ENCODE measurements around the gene LDB2.
"Not testable (repeated sequence)": the region's sequence is repeated elsewhere in the genome, so short reads cannot be mapped to it uniquely, and the experiment has no call there.

The LDB2 gene

GRCh38 chr4:16646459-16646858 is 252.0 kb downstream of the LDB2 start:
- no peak for DNase-seq (ENCODE audit: low read depth)

- no peak for DNase-seq (ENCODE audit: low read depth)
Measured at GRCh38 chr4:16643893-16644292, 254.6 kb downstream of the LDB2 start.

- no peak for DNase-seq (ENCODE audit: low read depth)
Measured at GRCh38 chr4:16642897-16643296, 255.5 kb downstream of the LDB2 start.

DNA sequence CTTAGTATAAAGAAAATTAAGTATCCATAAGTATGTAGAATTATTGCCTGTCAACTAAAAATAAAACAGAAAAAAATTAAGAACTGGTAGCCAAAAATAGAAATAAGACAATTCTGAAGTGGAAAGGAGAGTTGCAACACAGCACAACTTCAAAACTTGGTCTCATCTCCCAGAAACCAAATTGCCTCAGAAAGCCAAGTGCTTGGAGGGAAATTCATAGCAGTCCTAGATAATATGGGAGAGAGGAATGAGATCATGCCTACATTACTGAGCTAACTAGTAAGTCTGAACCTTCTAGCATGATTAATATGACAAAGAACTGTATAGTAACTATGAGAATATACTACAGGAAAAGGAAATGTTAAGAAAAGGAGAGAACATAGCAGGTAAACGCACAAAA is 256.5 kb downstream of the LDB2 start:
- no peak for DNase-seq (ENCODE audit: low read depth)

- DNase-seq (ENCODE audit: low read depth): no peak
Measured at GRCh38 chr4:16636912-16637630, 261.4 kb downstream of the LDB2 start.

GRCh38 chr4:16636304-16636703 is 262.1 kb downstream of the LDB2 start:
- DNase-seq (ENCODE audit: low read depth): no peak

- not testable (repeated sequence) for DNase-seq (ENCODE audit: low read depth)
Measured at GRCh38 chr4:16629274-16629673, 269.2 kb downstream of the LDB2 start.

DNA sequence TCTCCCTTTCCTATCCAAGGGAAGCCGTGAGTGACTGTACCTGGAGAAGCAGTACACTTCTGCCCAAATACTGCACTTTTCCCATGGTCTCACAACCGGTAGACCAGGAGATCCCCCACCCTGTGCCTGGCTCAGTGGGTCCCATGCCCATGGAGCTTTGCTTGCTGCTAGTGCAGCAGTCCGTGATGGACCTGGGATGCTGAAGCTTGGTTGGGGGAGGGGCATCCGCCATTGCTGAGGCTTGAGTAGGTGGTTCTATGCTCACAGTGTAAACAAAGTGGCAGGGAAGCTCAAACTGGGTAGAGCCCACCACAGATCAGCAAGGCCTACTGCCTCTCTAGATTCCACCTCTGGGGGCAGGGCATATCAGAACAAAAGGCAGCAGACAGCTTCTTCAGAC is 269.6 kb downstream of the LDB2 start:
- DNase-seq (ENCODE audit: low read depth): not testable (repeated sequence)

- DNase-seq (ENCODE audit: low read depth): no peak
Measured at GRCh38 chr4:16627999-16628398, 270.4 kb downstream of the LDB2 start.

DNA sequence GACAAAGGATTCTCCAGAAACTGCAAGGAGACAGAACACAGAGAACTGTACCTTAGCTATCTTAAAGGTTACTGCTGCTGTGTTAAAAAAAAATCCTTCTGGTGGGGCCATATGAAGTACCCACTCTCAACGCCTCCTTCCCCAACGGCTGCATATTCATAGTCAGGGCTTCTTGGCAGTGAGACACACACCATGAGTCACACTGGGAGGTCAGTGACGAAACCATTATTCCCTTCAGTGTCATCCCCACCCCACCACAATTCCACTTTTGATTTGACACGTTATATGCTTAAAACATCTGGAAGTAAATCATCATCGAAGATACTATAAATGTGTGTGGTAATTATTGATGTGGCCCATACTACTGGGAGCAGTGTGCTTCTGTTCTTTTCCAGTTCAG is 271.5 kb downstream of the LDB2 start:
- DNase-seq (ENCODE audit: low read depth): no peak

GRCh38 chr4:16622826-16623225 is 275.6 kb downstream of the LDB2 start:
- no peak for DNase-seq (ENCODE audit: low read depth)

GRCh38 chr4:16617435-16617834 is 281.0 kb downstream of the LDB2 start:
- no peak for DNase-seq (ENCODE audit: low read depth)

DNA sequence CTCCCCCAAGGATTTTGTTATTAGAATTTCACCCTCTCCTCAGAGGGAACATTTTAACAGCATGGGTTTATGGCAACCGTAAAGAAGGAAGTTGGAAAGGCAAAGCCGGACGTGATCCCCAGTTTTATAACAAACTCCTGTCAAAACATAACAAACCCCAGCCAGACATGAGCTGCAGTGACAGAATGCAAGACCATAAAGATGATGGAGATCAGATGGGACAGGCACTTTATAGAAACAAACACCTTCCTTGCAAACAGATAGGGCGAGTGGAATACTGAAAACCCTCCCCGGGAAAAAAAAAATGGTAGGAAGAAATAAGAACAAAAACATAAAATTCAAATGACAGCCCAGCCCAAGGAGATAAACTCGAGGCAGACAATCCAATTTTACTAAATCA is 281.4 kb downstream of the LDB2 start:
- DNase-seq (ENCODE audit: low read depth): no peak

DNA sequence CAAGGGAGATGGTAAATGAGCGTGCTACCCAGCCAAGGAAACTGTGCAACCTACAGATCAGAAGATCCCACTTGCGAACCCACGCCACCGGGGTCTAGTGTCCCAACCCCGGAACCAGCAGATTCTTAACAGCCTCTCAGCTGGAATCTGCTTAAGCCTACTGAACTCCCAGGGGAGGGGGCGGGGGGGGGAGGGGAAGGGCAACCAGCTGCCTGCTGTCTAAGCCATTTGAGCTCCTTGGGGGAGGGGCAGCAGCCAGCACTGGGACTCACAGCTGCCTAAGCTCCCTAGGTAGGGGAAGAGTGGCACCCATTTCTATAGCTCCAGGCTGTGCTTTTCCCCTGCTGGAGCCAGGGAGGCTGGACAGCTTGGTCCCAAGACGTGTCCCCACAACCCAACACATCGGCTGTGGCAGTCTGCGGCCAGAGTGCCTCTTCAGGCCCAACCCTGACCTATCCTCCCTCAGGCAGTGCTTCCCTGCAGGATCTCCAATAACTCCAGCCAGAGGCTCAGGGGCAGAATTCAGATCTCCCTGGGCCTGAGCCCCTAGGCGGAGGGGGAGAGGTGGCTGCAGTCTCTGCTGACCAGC is 289.2 kb downstream of the LDB2 start:
- no peak for DNase-seq (ENCODE audit: low read depth)

GRCh38 chr4:16608611-16609125 is 289.8 kb downstream of the LDB2 start:
- DNase-seq (ENCODE audit: low read depth): no peak

GRCh38 chr4:16608123-16608522 is 290.3 kb downstream of the LDB2 start:
- DNase-seq (ENCODE audit: low read depth): no peak

DNA sequence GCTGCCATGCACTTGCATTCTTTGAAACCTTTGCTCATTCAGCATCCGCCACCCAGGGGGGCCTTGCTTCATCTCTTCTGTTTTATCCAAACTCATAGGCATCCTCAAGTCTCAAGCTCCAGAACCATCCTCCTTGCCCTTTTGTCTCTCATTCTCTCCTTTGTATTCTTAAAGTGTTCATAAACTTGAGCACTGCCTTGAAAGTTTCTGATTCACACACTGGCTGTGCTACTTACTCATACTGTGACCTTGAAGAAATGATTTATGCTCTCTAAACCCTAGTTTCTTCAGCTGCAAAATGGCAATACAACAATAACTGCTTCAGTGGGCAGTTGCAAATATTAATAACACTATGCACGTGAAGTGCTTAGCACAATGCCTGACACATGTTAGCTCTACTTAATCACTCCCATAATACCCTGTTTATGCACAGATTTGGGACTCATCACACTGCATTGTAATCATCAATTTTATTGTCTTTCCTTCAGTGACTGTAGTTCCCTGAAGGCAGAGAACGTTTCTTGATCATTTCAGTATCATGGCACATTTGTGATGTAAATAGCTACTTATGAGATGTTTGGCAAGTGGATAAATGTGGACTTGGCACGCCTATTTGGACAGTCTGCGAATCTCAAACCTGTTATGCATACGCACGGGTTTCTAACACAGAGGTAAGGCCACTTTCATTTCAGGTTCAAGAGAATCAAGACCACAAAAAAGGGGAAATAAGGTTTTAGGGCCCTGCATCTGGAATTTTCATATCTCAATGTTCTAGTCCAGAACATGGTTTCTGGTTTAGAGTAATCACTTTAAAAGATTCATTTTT is 291.0 kb downstream of the LDB2 start:
- DNase-seq (ENCODE audit: low read depth): no peak

DNA sequence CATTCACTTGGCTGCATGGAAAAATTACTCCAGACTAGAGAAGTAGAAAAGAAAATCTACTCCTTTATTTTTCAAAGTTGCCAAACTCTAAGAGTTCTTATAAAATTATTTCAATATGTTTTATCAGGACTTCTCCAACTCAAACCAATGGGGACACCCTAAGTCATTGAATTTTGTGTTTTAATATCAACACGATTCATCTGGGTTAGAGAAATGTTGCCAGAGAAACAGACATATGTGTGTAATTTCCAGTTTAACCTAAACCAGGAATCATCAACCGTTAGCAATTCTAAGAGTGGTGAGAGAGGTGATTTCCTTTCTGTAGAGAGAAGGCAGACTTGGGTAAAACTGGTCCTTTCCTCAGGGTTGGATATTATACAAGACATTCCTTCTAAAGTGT is 291.8 kb downstream of the LDB2 start:
- DNase-seq (ENCODE audit: low read depth): no peak

DNA sequence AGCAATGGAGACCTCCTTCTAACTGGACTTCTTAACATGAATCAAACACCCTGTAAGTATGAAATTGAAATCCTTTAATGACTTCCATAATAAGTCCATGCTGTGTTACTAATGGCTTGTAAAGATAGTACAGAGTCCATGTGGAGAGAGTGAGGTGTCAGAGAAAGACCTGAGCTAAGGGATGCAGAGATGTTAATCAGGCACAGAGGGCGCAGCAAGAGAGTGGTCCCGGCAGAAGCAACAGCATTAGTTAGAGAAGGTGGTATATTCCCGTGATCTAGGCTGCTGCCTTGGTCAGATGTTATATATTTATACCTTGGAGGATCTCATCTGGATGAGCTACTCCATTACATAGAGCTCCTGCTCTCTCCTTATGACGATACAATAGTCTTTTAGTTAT is 295.3 kb downstream of the LDB2 start:
- no peak for DNase-seq (ENCODE audit: low read depth)

- DNase-seq (ENCODE audit: low read depth): no peak
Measured at GRCh38 chr4:16598597-16599206, 299.7 kb downstream of the LDB2 start.

DNA sequence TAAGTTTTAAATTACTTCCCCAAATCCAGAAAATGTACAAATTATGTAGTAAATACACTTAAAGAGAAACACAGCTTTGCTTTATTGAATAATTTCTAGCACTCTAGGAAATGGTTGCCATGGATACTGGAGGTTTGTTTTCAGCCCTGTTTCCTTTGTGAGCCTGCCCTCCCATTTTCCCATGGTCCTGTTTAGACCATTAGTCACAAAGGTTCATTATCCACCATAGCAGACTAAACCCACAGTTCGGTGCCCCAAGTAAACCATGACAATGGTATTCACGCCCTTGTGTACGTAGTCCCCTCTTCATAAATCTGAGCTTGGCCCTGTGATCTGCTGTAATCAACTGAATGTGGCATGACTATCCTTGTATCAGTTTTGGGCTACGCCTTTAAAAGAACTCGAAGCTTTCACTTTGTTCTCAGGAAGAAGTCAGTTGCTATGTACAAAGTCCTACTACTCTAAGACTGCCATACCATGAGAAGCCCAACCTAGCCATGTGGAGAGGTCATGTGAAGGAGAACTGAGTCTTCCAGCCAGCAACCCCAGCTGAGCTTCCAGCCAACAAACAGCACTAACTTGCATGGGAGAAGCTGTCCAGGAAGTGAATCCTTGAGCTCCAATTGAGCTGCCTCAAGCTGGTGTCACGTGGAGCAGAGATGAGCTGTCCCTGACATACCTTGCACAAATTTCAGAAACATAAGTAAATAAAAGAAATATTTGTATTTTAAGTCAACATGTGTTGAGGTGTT is 300.4 kb downstream of the LDB2 start:
- no peak for DNase-seq (ENCODE audit: low read depth)

GRCh38 chr4:16597443-16597842 is 301.0 kb downstream of the LDB2 start:
- DNase-seq (ENCODE audit: low read depth): no peak

Measured in stimulated activated CD8-positive, alpha-beta memory T cell treated with anti-CD3 and anti-CD28 coated beads, Interleukin-12 subunit alpha, Interleukin-12 subunit beta, amount 100 ng/mL, for 4 hours (primary cell).